CD14-positive monocyte (primary cell): Measurements from ENCODE around the gene ALPG. TPM values are rescaled to one million over a fixed set of nuclear protein-coding genes. Genes with fewer than 3 reads are reported as not detected.

ENCODE experiments used
- DNase-seq, 3 donors: peaks; one replicate each; pipeline ENCODE4 v3.0.0-alpha.2; 2011 to 2022
- H2AFZ ChIP-seq: 2 replicates; pipeline ENCODE4 v1.6.0; 2012; ENCODE audit warnings: mild to moderate bottlenecking, low read depth, low read length, inconsistent platforms; ENCODE audit not compliant: insufficient read depth, poor library complexity, severe bottlenecking
- H3K27ac ChIP-seq, 2 donors: 1 replicate in 1 of 2; 2 replicates in 1 of 2; pipeline ENCODE4 v1.5.1; 2012 to 2013; ENCODE audit warnings: low read length in 2 of 2, control low read depth in 1 of 2, inconsistent platforms in 1 of 2, low read depth in 1 of 2, mild to moderate bottlenecking in 1 of 2
- H3K27me3 ChIP-seq, 2 donors: one replicate each; pipeline versions ENCODE4 v1.6.0 to v1.6.1; 2011 to 2013; ENCODE audit warnings: low read length in 2 of 2; ENCODE audit not compliant: control insufficient read depth in 2 of 2, insufficient read depth in 2 of 2
- H3K36me3 ChIP-seq, 2 donors: replicated peaks in 1 of 2; 1 replicate in 1 of 2; 2 replicates in 1 of 2; pipeline versions ENCODE4 v1.5.1 to v1.6.1; 2012 to 2013; ENCODE audit warnings: low read length in 2 of 2, control low read depth in 1 of 2, inconsistent platforms in 1 of 2, mild to moderate bottlenecking in 1 of 2; ENCODE audit not compliant: insufficient read depth in 2 of 2, control insufficient read depth in 1 of 2
- H3K4me1 ChIP-seq, 2 donors: 1 replicate in 1 of 2; 2 replicates in 1 of 2; pipeline versions ENCODE4 v1.5.1 to v1.6.1; 2012 to 2013; ENCODE audit warnings: low read length in 2 of 2, control low read depth in 1 of 2, inconsistent platforms in 1 of 2, mild to moderate bottlenecking in 1 of 2, moderate library complexity in 1 of 2; ENCODE audit not compliant: insufficient read depth in 2 of 2, control insufficient read depth in 1 of 2
- H3K4me2 ChIP-seq: replicated peaks from 2 replicates; pipeline ENCODE3; 2012; ENCODE audit warnings: low read length, moderate library complexity, mild to moderate bottlenecking; ENCODE audit not compliant: poor library complexity, severe bottlenecking; ENCODE audit errors: extremely low read depth
- H3K4me3 ChIP-seq, 3 experiments: fragments of 200-600 bp in 1 of 3; sonication (generic) in 1 of 3; replicated peaks in 1 of 3; 1 replicate in 2 of 3; 2 replicates in 1 of 3; pipeline ENCODE4 v1.5.1; 2011 to 2013; ENCODE audit warnings: low read length in 3 of 3, mild to moderate bottlenecking in 3 of 3, control low read depth in 2 of 3, low read depth in 2 of 3, inconsistent platforms in 1 of 3, moderate library complexity in 1 of 3
- H3K79me2 ChIP-seq: 2 replicates; pipeline ENCODE4 v1.6.0; 2012; ENCODE audit warnings: mild to moderate bottlenecking, control low read depth, inconsistent platforms, low read length, moderate library complexity; ENCODE audit not compliant: insufficient read depth
- H3K9ac ChIP-seq: 2 replicates; pipeline ENCODE4 v1.6.0; 2017; ENCODE audit warnings: low read length, mild to moderate bottlenecking; ENCODE audit not compliant: insufficient read depth, poor library complexity, severe bottlenecking
- H3K9me3 ChIP-seq, 2 donors: replicated peaks in 1 of 2; 1 replicate in 1 of 2; 2 replicates in 1 of 2; pipeline versions ENCODE4 v1.5.1 to v1.6.1; 2012 to 2013; ENCODE audit warnings: low read length in 2 of 2, control low read depth in 1 of 2; ENCODE audit not compliant: control insufficient read depth in 1 of 2, insufficient read depth in 1 of 2
- H4K20me1 ChIP-seq: 2 replicates; pipeline ENCODE4 v1.6.0; 2012; ENCODE audit warnings: mild to moderate bottlenecking, low read length, control low read depth, moderate library complexity; ENCODE audit not compliant: insufficient read depth
- H3K27ac Mint-ChIP-seq, 7 donors: one replicate each; pipeline ENCODE4 v1.8.0; 2020; ENCODE audit warnings: mild to moderate bottlenecking in 7 of 7, mixed read lengths in 7 of 7, moderate library complexity in 6 of 7, inconsistent platforms in 2 of 7
- H3K27me3 Mint-ChIP-seq, 3 donors: one replicate each; pipeline ENCODE4 v1.8.0; 2021 to 2022; ENCODE audit warnings: low read depth in 3 of 3, mild to moderate bottlenecking in 3 of 3, mixed read lengths in 3 of 3, moderate library complexity in 3 of 3, inconsistent platforms in 1 of 3
- H3K36me3 Mint-ChIP-seq, 2 donors: one replicate each; pipeline ENCODE4 v1.8.0; 2020; ENCODE audit warnings: mixed read lengths in 2 of 2, inconsistent platforms in 1 of 2, mild to moderate bottlenecking in 1 of 2
- H3K4me1 Mint-ChIP-seq: one replicate; pipeline ENCODE4 v1.8.0; 2020; ENCODE audit warnings: mild to moderate bottlenecking, mixed read lengths
- H3K4me3 Mint-ChIP-seq, 2 donors: one replicate each; pipeline ENCODE4 v1.8.0; 2020; ENCODE audit warnings: mild to moderate bottlenecking in 2 of 2, mixed read lengths in 2 of 2, moderate library complexity in 1 of 2
- H3K9me3 Mint-ChIP-seq, 7 donors: one replicate each; pipeline ENCODE4 v1.8.0; 2020 to 2022; ENCODE audit warnings: mixed read lengths in 7 of 7, mild to moderate bottlenecking in 6 of 7, moderate library complexity in 6 of 7, inconsistent platforms in 2 of 7
- CTCF ChIP-seq: fragments of 200-600 bp; IDR thresholded peaks from one replicate; pipeline ENCODE4 v1.8.0; 2022; ENCODE audit warnings: antibody characterized with exemption, mild to moderate bottlenecking
- WGBS: methylation state at CpG from one replicate; pipeline ENCODE4 v1.1.5; 2013; ENCODE audit warnings: missing lambda C conversion rate; ENCODE audit not compliant: insufficient coverage; 5-methylcytosine and 5-hydroxymethylcytosine counted together
- intact Hi-C, 2 donors: fragments of 100-400 bp; cut with micrococcal nuclease; formaldehyde crosslinking; loops; one replicate each; pipeline versions ENCODE4 v1.15.0 to v1.15.1; 2023
- polyA plus RNA-seq, 3 donors: library from polyadenylated mRNA; depleted of rRNA in 1 of 3; unstranded in 2 of 3; stranded (reverse) in 1 of 3; fragments of 300-500 nt in 2 of 3; fragments of >200 nt in 1 of 3; fragmentation: Illumina TruSeq in 2 of 3; gene quantifications; 1 replicate in 2 of 3; 2 replicates in 1 of 3; pipeline ENCODE4 v1.2.3, GENCODE V29; 2012 to 2021

ALPG gene
- polyA plus RNA-seq, 3 donors: not detected

- Histone ChIP-seq H2AFZ (no peak overlapping the region), H3K4me2 (no peak overlapping the region), H3K4me3 (no peak overlapping the region), H4K20me1 (no peaks in the 10 kb centered on the region), H3K36me3 (no peaks in the 10 kb centered on the region), H3K4me1 (no peaks in the 10 kb centered on the region), H3K79me2 (no peaks in the 10 kb centered on the region), H3K27ac (no peak overlapping the region), H3K9me3 (no peaks in the 10 kb centered on the region), H3K9ac (no peak overlapping the region), H3K27me3 (no peaks in the 10 kb centered on the region)
- TF ChIP-seq CTCF: no peak
- H3K36me3 Mint-ChIP-seq: no peaks in the 10 kb centered on the region
- no peak overlapping the region for H3K4me3 Mint-ChIP-seq
- intact Hi-C loops: loop anchor here in 1 of 2 donors (5.0 kb wide), 1 partner anchor 524 kb away; no protein-coding TSS in a partner anchor
- H3K27ac Mint-ChIP-seq: no peak overlapping the region
- 99% methylated on average over 12 of the region's 15 CpGs for WGBS
- peaks cover 0 to 16% (median 13%) of the 10 kb centered on the region in 3 donors for H3K27me3 Mint-ChIP-seq
- no peaks in the 10 kb centered on the region for H3K9me3 Mint-ChIP-seq
- DNase-seq: no peak
- H3K4me1 Mint-ChIP-seq: peaks cover 3% of the 10 kb centered on the region
Measured at GRCh38 chr2:232436381-232437194, 29.9 kb downstream of the ALPG start.

GRCh38 chr2:232437195-232437571, 30.5 kb downstream of the ALPG start:
- no peak overlapping the region for H3K9ac ChIP-seq
- no peaks in the 10 kb centered on the region for H3K79me2 ChIP-seq
- 94% methylated on average over 12 of the region's 12 CpGs for WGBS
- H2AFZ ChIP-seq: no peak overlapping the region
- Mint-ChIP-seq H3K4me1 (peaks cover 3% of the 10 kb centered on the region), H3K27ac (no peak overlapping the region), H3K36me3 (no peaks in the 10 kb centered on the region), H3K9me3 (no peaks in the 10 kb centered on the region), H3K4me3 (no peak overlapping the region), H3K27me3 (peaks cover 0 to 16% (median 13%) of the 10 kb centered on the region in 3 donors)
- no peak for DNase-seq
- H3K36me3 ChIP-seq: no peaks in the 10 kb centered on the region
- H4K20me1 ChIP-seq: no peaks in the 10 kb centered on the region
- H3K4me2 ChIP-seq: no peak overlapping the region
- H3K9me3 ChIP-seq: no peaks in the 10 kb centered on the region
- no peak for TF ChIP-seq CTCF
- H3K27me3 ChIP-seq: no peaks in the 10 kb centered on the region
- no peak overlapping the region for H3K27ac ChIP-seq
- intact Hi-C loops: loop anchor here in 1 of 2 donors (5.0 kb wide), 1 partner anchor 525 kb away; no protein-coding TSS in a partner anchor
- no peaks in the 10 kb centered on the region for H3K4me1 ChIP-seq
- no peak overlapping the region for H3K4me3 ChIP-seq
